ENCODE measurements around the gene MYO15A. TPM values are rescaled to one million over a fixed set of nuclear protein-coding genes. Genes with fewer than 3 reads are reported as not detected.

The MYO15A gene
- 1 to 10 TPM in 1 of 2 donors, under 1 TPM in 1; 0.32 to 8.3 TPM for total RNA-seq

DNA sequence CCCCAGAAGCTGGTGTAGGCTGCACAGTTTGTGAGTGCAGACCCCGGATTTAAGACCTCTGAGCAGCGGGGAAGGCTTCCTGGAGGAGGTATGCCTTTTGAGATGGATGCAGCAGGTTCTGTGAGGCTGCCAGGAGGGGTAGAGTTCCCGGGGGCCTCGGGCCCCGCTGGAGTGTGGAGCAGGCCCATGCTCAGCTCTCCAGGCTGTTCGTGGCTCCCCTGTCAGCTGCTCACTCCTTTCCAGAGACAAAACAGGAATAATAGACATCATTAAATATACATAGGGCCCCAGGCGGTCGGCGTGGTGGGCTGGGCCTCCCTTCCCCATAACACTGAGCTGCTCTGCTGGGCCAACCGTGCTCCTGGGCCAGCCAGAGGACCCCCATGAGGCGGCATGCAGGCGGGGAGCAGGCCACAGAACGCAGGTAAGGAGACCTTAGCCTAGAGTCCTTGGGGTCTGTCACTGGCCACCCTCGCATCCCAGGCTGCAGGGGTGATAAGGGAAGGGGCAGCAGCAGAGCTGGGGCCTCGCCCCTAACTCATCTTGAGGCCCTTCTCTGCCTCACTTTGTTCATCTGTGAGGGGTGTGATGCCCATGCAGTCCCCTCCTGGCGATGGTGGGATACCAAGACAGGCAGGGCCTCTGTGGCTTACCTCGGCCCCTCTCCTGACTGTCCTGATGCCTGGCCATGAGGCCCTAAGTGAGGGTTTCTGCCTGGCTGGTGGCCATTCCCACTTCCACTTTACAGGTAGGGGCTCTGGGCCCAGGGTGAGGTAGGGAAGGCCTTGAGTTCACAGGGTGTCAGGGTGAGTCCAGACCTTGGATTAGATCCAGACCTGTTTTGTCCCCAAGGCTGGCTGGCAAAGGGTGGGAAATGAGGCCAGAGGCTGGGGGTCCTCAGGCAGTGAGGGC is at the start of gene MYO15A:
TSS of gene MYO15A (plus strand) at position 356 of the 912 bp plus-strand sequence. CDS start 10,045 bp downstream, outside the sequence.
- H3K27ac ChIP-seq, result no peak within 1 kb of the TSS
- no peak within 1 kb of the TSS for H3K4me3 ChIP-seq
- intact Hi-C loops (cut with DNase I), result no loop called here
- 57% methylated on average over 16 of the region's 17 CpGs for WGBS
- no peaks in the 10 kb centered on the region for H3K4me1 ChIP-seq (replicated peaks)
- no peaks in the 10 kb centered on the region for H3K27me3 ChIP-seq (replicated peaks; ENCODE audit: insufficient read depth)
- no peaks in the 10 kb centered on the region for H3K36me3 ChIP-seq
- no peak for DNase-seq (ENCODE audit: low spot score)
- H3K9me3 ChIP-seq, result no peaks in the 10 kb centered on the region
- TF ChIP-seq POLR2A (IDR thresholded peaks at IDR 0.05) (no peak), CTCF (IDR thresholded peaks at IDR 0.05) (no peak), POLR2AphosphoS5 (IDR thresholded peaks at IDR 0.05) (no peak)

DNA sequence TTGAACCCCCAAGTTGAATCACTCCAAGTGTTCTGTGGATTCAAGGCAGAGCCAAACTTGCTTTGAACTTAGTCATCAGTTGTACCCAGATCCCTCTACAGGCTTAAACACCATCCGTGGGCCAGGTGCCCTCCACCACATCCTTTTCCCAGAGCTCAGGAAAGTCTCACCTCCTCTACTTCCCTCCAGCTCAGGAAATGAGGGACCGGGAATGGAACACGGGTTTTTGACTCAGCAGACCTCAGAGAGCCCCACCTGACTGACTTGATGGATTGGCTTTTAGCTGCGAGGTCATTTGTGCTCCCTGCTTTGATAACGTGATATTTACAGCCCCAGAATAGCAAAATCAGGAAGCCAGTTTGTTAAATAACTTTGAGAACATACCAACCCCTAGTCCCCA is 49.3 kb upstream of the MYO15A start:
- Histone ChIP-seq H3K27ac (no peak overlapping the region), H3K9me3 (no peaks in the 10 kb centered on the region), H3K36me3 (peaks cover 0 to 6% of the 10 kb centered on the region in 2 donors), H3K27me3 (replicated peaks; ENCODE audit: insufficient read depth) (no peaks in the 10 kb centered on the region), H3K4me3 (no peak overlapping the region), H3K4me1 (replicated peaks) (no peaks in the 10 kb centered on the region)
- TF ChIP-seq CTCF (IDR thresholded peaks at IDR 0.05), result no peak
- no peak for TF ChIP-seq POLR2A (IDR thresholded peaks at IDR 0.05)
- no peak for TF ChIP-seq POLR2AphosphoS5 (IDR thresholded peaks at IDR 0.05)
- WGBS, result 83% methylated on average over 5 of the region's 5 CpGs
- intact Hi-C loops (cut with DNase I), result no loop called here
- no peak for DNase-seq (ENCODE audit: low spot score)

GRCh38 chr17:18064053-18064452 is 44.5 kb upstream of the MYO15A start:
- no peak for DNase-seq (ENCODE audit: low spot score)
- peaks cover 0 to 1% of the 10 kb centered on the region in 2 donors for H3K36me3 ChIP-seq
- TF ChIP-seq CTCF (IDR thresholded peaks at IDR 0.05) (no peak), POLR2AphosphoS5 (IDR thresholded peaks at IDR 0.05) (no peak), POLR2A (IDR thresholded peaks at IDR 0.05) (no peak)
- no peaks in the 10 kb centered on the region for H3K4me1 ChIP-seq (replicated peaks)
- H3K9me3 ChIP-seq, result no peaks in the 10 kb centered on the region
- no peak overlapping the region for H3K27ac ChIP-seq
- intact Hi-C loops (cut with DNase I), result no loop called here
- no peak overlapping the region for H3K4me3 ChIP-seq
- 78% methylated on average over 2 of the region's 2 CpGs for WGBS
- H3K27me3 ChIP-seq (replicated peaks; ENCODE audit: insufficient read depth), result no peaks in the 10 kb centered on the region

DNA sequence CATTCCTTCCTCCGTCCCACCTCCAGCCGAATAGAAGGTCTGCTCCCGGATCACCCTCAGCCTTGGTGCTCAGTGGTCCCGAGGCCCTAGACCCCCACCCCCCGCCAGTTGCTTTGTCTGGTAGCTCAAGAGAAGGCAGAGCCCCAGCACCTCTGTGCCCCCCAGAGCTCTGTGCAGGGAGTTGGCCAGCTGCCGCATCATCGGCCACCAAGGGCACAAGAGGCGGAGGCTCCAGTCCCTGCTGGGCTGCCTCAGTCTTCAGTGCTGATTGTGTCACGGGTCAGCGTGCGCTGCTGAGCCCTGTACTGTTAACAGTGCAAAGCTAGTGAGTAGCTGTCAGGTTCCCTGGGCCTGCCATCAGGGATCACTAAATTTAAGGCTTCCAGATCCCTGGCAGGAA is 43.0 kb upstream of the MYO15A start:
- no peaks in the 10 kb centered on the region for H3K27me3 ChIP-seq (replicated peaks; ENCODE audit: insufficient read depth)
- intact Hi-C loops (cut with DNase I), result no loop called here
- H3K4me3 ChIP-seq, result no peak overlapping the region
- DNase-seq (ENCODE audit: low spot score), result no peak
- H3K27ac ChIP-seq, result no peak overlapping the region
- H3K9me3 ChIP-seq, result no peaks in the 10 kb centered on the region
- no peaks in the 10 kb centered on the region for H3K4me1 ChIP-seq (replicated peaks)
- WGBS, result 89% methylated on average over 11 of the region's 11 CpGs
- no peaks in the 10 kb centered on the region for H3K36me3 ChIP-seq
- TF ChIP-seq CTCF (IDR thresholded peaks at IDR 0.05) (no peak), POLR2AphosphoS5 (IDR thresholded peaks at IDR 0.05) (no peak), POLR2A (IDR thresholded peaks at IDR 0.05) (no peak)

GRCh38 chr17:18066866-18067265 is 41.7 kb upstream of the MYO15A start:
- no peak overlapping the region for H3K4me3 ChIP-seq
- WGBS, result 94% methylated on average over 4 of the region's 4 CpGs
- no peaks in the 10 kb centered on the region for H3K4me1 ChIP-seq (replicated peaks)
- H3K9me3 ChIP-seq, result no peaks in the 10 kb centered on the region
- no peak for DNase-seq (ENCODE audit: low spot score)
- H3K27ac ChIP-seq, result no peak overlapping the region
- no peaks in the 10 kb centered on the region for H3K27me3 ChIP-seq (replicated peaks; ENCODE audit: insufficient read depth)
- intact Hi-C loops (cut with DNase I), result no loop called here
- no peaks in the 10 kb centered on the region for H3K36me3 ChIP-seq
- TF ChIP-seq CTCF (IDR thresholded peaks at IDR 0.05) (no peak), POLR2AphosphoS5 (IDR thresholded peaks at IDR 0.05) (no peak), POLR2A (IDR thresholded peaks at IDR 0.05) (no peak)
